Aorta (tissue), 5 donors: ENCODE data around the gene FBXL17. TPM values are rescaled to one million over a fixed set of nuclear protein-coding genes. Genes with fewer than 3 reads are reported as not detected.

Source experiments
- ATAC-seq: fragments of 200-7000 bp; cut with Tn5 transposase; one replicate; pipeline ENCODE4 v1.9.1; 2022; ENCODE audit warnings: moderate library complexity; ENCODE audit not compliant: low FRiP score
- DNase-seq, 2 donors: peaks; one replicate each; pipeline ENCODE4 v3.0.0-alpha.2; 2020
- H3K27ac ChIP-seq, 2 donors: one replicate each; pipeline ENCODE4 v1.5.1; 2013; ENCODE audit warnings: low read length in 2 of 2, mild to moderate bottlenecking in 2 of 2, moderate library complexity in 2 of 2, control low read depth in 1 of 2, inconsistent platforms in 1 of 2, low read depth in 1 of 2
- H3K27me3 ChIP-seq, 2 donors: one replicate each; pipeline ENCODE4 v1.6.1; 2013; ENCODE audit warnings: control low read depth in 1 of 2, low read length in 1 of 2, mild to moderate bottlenecking in 1 of 2, moderate library complexity in 1 of 2; ENCODE audit not compliant: insufficient read depth in 2 of 2, control insufficient read depth in 1 of 2
- H3K36me3 ChIP-seq, 2 donors: one replicate each; pipeline ENCODE4 v1.6.1; 2013; ENCODE audit warnings: control low read depth in 1 of 2, low read length in 1 of 2, mild to moderate bottlenecking in 1 of 2; ENCODE audit not compliant: insufficient read depth in 2 of 2, control insufficient read depth in 1 of 2
- H3K4me1 ChIP-seq, 2 donors: one replicate each; pipeline ENCODE4 v1.6.1; 2013; ENCODE audit warnings: low read length in 2 of 2, control low read depth in 1 of 2, mild to moderate bottlenecking in 1 of 2, moderate library complexity in 1 of 2; ENCODE audit not compliant: insufficient read depth in 2 of 2, control insufficient read depth in 1 of 2
- H3K4me3 ChIP-seq, 2 donors: one replicate each; pipeline ENCODE4 v1.5.1; 2013; ENCODE audit warnings: low read length in 2 of 2, control low read depth in 1 of 2, mild to moderate bottlenecking in 1 of 2
- H3K9me3 ChIP-seq: one replicate; pipeline ENCODE4 v1.6.1; 2013; ENCODE audit warnings: mild to moderate bottlenecking, low read length; ENCODE audit not compliant: control insufficient read depth
- WGBS, 2 donors: extraction: QIAGEN DNeasy Blood & Tissue Kit; methylation state at CpG; one replicate each; pipeline ENCODE4 v1.1.7; 2013; 5-methylcytosine and 5-hydroxymethylcytosine counted together
- intact Hi-C, 2 donors: fragments of 100-400 bp; cut with DNase I; formaldehyde crosslinking; loops; one replicate each; pipeline versions ENCODE4 v1.14.2 to v1.15.0; 2022
- polyA plus RNA-seq, 2 donors: library from polyadenylated mRNA; stranded (reverse); fragments of 200-250 nt; gene quantifications; one replicate each; pipeline ENCODE4 v1.2.3, GENCODE V29; 2013
- total RNA-seq, 2 donors: library from RNA; stranded (reverse); fragmentation: NEBNext Ultra II Directional; extraction: Animal tissue kit (Norgen Biotek cat#: 25700); gene quantifications; one replicate each; pipeline ENCODE4 v1.2.1, GENCODE V29; 2021
- donor health status: healthy with polysubstance abuse.
- donor health status: Bipolar disorder and iron deficiency.
- donor health status: DM: no; HTN: no; CAD: no.
- donor health status: DM: no; HTN: no; CAD: no.
- donor health status: DM: yes; HTN: yes; CAD: no.

Gene FBXL17
- total and polyA plus RNA-seq, 4 donors: 10.3 to 36.3 (median 20.7) TPM

DNA sequence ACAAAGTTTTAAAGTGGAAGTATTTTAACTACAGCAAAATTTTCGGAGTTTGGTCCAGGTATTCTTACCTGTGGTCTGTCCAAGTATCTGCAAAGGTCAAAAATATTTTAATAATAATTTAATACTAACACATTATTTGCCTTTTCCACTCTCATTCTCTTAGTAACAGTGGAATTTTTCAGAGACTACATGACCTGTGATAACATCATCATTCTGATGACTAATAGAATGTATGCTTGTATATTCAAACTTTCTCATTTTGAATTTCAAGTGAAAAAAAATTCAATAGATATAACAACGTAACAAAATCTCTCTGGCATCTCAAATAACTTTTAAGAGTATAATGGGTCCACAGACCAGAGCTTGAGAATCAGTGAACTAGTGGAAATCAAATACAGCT lies 78.3 kb downstream of the FBXL17 start:
- Histone ChIP-seq H3K9me3 (no peaks in the 10 kb centered on the region), H3K27ac (no peak overlapping the region), H3K4me3 (no peak overlapping the region), H3K4me1 (no peaks in the 10 kb centered on the region), H3K27me3 (no peaks in the 10 kb centered on the region), H3K36me3 (no peaks in the 10 kb centered on the region)
- intact Hi-C loops: no loop called here
- no peak for DNase-seq
- ATAC-seq: no peak
- 86 to 90% methylated on average over 2 of the region's 2 CpGs for WGBS, 2 donors

DNA sequence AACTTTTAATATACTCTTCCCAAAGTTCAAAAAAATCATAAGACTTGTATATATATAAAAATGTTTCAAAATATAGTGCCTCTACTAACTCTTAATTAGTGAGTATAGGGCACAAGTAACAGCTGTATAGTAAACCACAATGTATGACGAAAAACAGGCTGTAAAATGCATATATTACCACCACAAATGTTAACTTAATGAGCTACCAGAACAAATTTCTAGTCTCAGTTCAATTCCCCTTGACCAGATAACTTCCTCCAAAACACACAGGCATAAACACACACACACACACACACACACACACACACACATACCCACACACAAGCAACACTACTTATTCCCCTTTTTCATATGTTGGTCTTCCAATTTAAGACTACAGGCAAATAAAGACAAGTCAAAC lies 78.8 kb downstream of the FBXL17 start:
- 94 to 100% methylated on average over 1 of the region's 1 CpG for WGBS, 2 donors

DNA sequence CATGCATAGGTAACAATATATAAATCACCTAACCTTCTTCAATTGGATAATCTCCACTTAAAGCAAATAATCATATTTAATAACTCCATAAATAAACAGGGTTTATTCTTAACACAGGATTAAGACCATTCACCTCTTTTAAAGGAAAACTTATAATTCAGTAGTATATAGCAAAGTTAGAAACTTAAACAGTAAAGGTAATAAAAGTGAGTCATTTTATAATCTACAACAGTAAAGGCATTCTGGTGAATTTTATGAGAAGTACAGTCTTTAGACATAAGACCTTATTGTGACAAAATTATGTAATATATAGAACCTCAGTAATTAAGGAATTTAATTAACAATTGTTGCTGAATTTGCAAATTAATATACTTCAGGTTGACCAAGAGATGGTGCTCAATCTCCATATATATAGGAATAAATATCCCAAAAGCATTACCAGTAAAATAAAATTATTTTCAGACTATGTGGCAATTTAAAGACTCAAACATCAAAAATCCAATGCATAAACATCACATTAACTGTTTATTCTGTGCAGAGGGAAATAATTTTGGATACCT lies 84.8 kb downstream of the FBXL17 start:
- H3K27ac ChIP-seq: no peak overlapping the region
- H3K36me3 ChIP-seq: no peaks in the 10 kb centered on the region
- DNase-seq (no peak), ATAC-seq (no peak)
- no peak overlapping the region for H3K4me3 ChIP-seq
- H3K9me3 ChIP-seq: no peaks in the 10 kb centered on the region
- no peaks in the 10 kb centered on the region for H3K27me3 ChIP-seq
- intact Hi-C loops: no loop called here
- H3K4me1 ChIP-seq: no peaks in the 10 kb centered on the region

More for the DNA sequence above, 78.8 kb downstream of the FBXL17 start:
- H3K36me3 ChIP-seq: no peaks in the 10 kb centered on the region
- H3K4me1 ChIP-seq: no peaks in the 10 kb centered on the region
- no peak overlapping the region for H3K4me3 ChIP-seq
- DNase-seq: no peak
- intact Hi-C loops: no loop called here
- H3K27ac ChIP-seq: no peak overlapping the region
- no peaks in the 10 kb centered on the region for H3K27me3 ChIP-seq
- no peak for ATAC-seq
- no peaks in the 10 kb centered on the region for H3K9me3 ChIP-seq

DNA sequence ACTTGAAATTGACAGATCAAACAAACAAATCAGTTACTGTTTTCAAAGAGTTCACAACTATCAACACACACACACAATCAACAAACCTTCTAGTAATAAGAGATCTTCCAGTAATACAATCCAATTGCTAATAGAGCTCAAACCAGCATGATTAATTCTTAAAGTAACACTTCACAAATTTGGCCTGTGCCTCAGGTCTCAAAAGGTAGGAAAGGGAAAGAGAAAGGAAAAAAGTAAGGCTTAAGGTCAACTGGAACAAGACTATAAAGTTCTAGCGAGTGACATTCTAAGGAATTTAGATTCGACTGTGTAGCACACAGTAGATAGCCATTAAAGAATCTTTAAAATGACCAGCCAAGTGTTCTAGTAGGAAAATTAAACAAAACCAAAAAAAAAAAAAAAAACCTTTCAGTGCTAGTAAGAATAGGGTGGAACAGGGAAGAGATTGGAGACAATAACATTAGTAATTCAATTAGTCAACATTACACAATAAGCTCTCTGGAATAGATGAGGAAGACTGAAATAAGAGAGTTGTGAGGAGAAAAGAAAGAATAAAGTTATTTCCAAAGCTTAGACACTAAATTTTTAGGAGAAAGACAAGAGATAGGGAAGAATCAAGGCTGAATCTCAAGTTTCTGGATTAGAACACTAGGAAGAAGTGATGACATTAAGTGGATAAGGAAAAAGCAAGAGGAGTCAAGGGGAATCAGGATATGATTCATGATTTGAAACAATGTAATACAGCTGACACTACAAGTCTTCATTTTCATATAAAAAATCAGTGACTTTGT lies 86.1 kb downstream of the FBXL17 start:
- Histone ChIP-seq H3K27ac (no peak overlapping the region), H3K4me1 (no peaks in the 10 kb centered on the region), H3K27me3 (no peaks in the 10 kb centered on the region), H3K4me3 (no peak overlapping the region), H3K9me3 (no peaks in the 10 kb centered on the region), H3K36me3 (no peaks in the 10 kb centered on the region)
- 95 to 97% methylated on average over 2 of the region's 2 CpGs for WGBS, 2 donors
- DNase-seq (no peak), ATAC-seq (no peak)
- intact Hi-C loops: no loop called here

GRCh38 chr5:108280960-108281569 lies 100.8 kb downstream of the FBXL17 start:
- Histone ChIP-seq H3K9me3 (no peaks in the 10 kb centered on the region), H3K4me1 (no peaks in the 10 kb centered on the region), H3K36me3 (no peaks in the 10 kb centered on the region), H3K27ac (no peak overlapping the region), H3K27me3 (no peaks in the 10 kb centered on the region), H3K4me3 (no peak overlapping the region)
- DNase-seq: no peak
- no peak for ATAC-seq
- intact Hi-C loops: no loop called here

DNA sequence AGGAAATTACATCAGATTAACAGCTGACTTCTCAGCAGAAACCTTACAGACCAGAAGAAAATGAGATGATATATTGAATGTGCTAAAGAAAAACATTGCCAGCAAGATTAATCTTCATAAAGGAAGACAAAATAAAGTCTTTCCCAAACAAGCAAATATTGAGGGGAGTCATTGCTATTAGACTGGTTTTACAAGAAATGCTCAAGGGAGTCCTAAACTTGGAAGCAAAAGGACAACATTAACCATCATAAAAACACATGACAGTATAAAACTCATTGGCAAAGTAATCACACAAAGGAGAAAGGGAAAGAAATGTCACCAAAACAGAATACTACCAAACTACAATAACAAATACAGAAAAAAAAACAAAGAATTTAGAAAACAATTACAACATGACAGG lies 101.7 kb downstream of the FBXL17 start:
- no peaks in the 10 kb centered on the region for H3K4me1 ChIP-seq
- no peak for ATAC-seq
- intact Hi-C loops: no loop called here

GRCh38 chr5:108278285-108279240 lies 103.3 kb downstream of the FBXL17 start:
- Histone ChIP-seq H3K27me3 (no peaks in the 10 kb centered on the region), H3K36me3 (no peaks in the 10 kb centered on the region), H3K4me3 (no peak overlapping the region), H3K4me1 (no peaks in the 10 kb centered on the region), H3K9me3 (no peaks in the 10 kb centered on the region), H3K27ac (no peak overlapping the region)
- peak; percentile 50 for ATAC-seq
- intact Hi-C loops: no loop called here
- no peak for DNase-seq
- 94 to 95% methylated on average over 3 of the region's 3 CpGs for WGBS, 2 donors

More for the DNA sequence above, 101.7 kb downstream of the FBXL17 start:
- Histone ChIP-seq H3K36me3 (no peaks in the 10 kb centered on the region), H3K9me3 (no peaks in the 10 kb centered on the region), H3K27me3 (no peaks in the 10 kb centered on the region), H3K4me3 (no peak overlapping the region), H3K27ac (no peak overlapping the region)
- DNase-seq: no peak

GRCh38 chr5:108276187-108277050 lies 105.5 kb downstream of the FBXL17 start:
- no peak overlapping the region for H3K27ac ChIP-seq
- DNase-seq (no peak), ATAC-seq (no peak)
- 39 to 56% methylated on average over 1 of the region's 1 CpG for WGBS, 2 donors
- H3K27me3 ChIP-seq: no peaks in the 10 kb centered on the region
- no peaks in the 10 kb centered on the region for H3K4me1 ChIP-seq
- H3K36me3 ChIP-seq: no peaks in the 10 kb centered on the region
- H3K4me3 ChIP-seq: no peak overlapping the region
- intact Hi-C loops: no loop called here
- H3K9me3 ChIP-seq: no peaks in the 10 kb centered on the region
